Tibial nerve (tissue), 4 donors: ENCODE results near the gene AHNAK. TPM values are rescaled to one million over a fixed set of nuclear protein-coding genes. Genes with fewer than 3 reads are reported as not detected.

Experiments used
- DNase-seq, 2 donors: peaks; one replicate each; pipeline ENCODE4 v3.0.0-alpha.2; 2019; ENCODE audit warnings: low spot score in 2 of 2
- H3K27ac ChIP-seq, 4 donors: fragments of 200-600 bp; sonication (generic) in 3 of 4; one replicate each; pipeline ENCODE4 v1.5.1; 2017 to 2019; ENCODE audit warnings: mild to moderate bottlenecking in 1 of 4
- H3K27me3 ChIP-seq, 2 donors: fragments of 200-600 bp; sonication (generic) in 1 of 2; one replicate each; pipeline versions ENCODE4 v1.5.1 to v1.6.0; 2017 to 2019
- H3K36me3 ChIP-seq, 3 donors: fragments of 200-600 bp; sonication (generic); one replicate each; pipeline ENCODE4 v1.5.1; 2018 to 2019
- H3K4me1 ChIP-seq, 4 donors: fragments of 200-600 bp; sonication (generic) in 3 of 4; one replicate each; pipeline ENCODE4 v1.5.1; 2017 to 2019
- H3K4me3 ChIP-seq, 4 donors: fragments of 200-600 bp; sonication (generic) in 3 of 4; one replicate each; pipeline ENCODE4 v1.5.1; 2017 to 2019; ENCODE audit warnings: mild to moderate bottlenecking in 1 of 4, moderate library complexity in 1 of 4
- H3K9me3 ChIP-seq, 4 donors: fragments of 200-600 bp; sonication (generic) in 3 of 4; one replicate each; pipeline ENCODE4 v1.5.1; 2017 to 2019
- CTCF ChIP-seq, 5 experiments: fragments of 200-600 bp in 3 of 5; fragments of 450-650 bp in 2 of 5; sonication (generic) in 3 of 5; IDR thresholded peaks; one replicate each; pipeline ENCODE4 v1.5.1; 2016 to 2019; ENCODE audit warnings: antibody characterized with exemption in 5 of 5, mild to moderate bottlenecking in 3 of 5, moderate library complexity in 2 of 5
- EP300 ChIP-seq, 2 donors: sonication (generic); formaldehyde crosslinking; IDR thresholded peaks; one replicate each; pipeline ENCODE4 v1.6.1; 2017; ENCODE audit warnings: antibody characterized with exemption in 2 of 2, mild to moderate bottlenecking in 1 of 2
- POLR2A ChIP-seq, 2 donors: fragments of 450-650 bp; IDR thresholded peaks; one replicate each; pipeline ENCODE4 v1.6.1; 2017; ENCODE audit warnings: antibody characterized with exemption in 2 of 2, mild to moderate bottlenecking in 2 of 2, moderate library complexity in 2 of 2
- WGBS, 2 donors: methylation state at CpG; one replicate each; pipeline ENCODE4 v1.1.5; 2018; 5-methylcytosine and 5-hydroxymethylcytosine counted together
- total RNA-seq, 4 donors: library from RNA; depleted of rRNA; stranded (reverse); fragments of >200 nt; gene quantifications; one replicate each; pipeline ENCODE4 v1.1.0, GENCODE V29; 2016

Gene AHNAK
- total RNA-seq, 4 donors from 2014 or later: 1,417 to 3,061 (median 2,562) TPM

GRCh38 chr11:62419314-62419929 is 127.2 kb downstream of the AHNAK start:
- Histone ChIP-seq H3K27ac (peak overlapping the region; percentile 51 to 83 (median 74)), H3K4me3 (no peak overlapping the region), H3K27me3 (no peaks in the 10 kb centered on the region), H3K36me3 (no peaks in the 10 kb centered on the region), H3K4me1 (peaks cover 0 to 23% (median 14%) of the 10 kb centered on the region in 4 donors), H3K9me3 (no peaks in the 10 kb centered on the region)
- 9 to 28% methylated on average over 5 of the region's 5 CpGs for WGBS, 2 donors
- DNase-seq: no peak
- no peak for TF ChIP-seq POLR2A (IDR thresholded peaks at IDR 0.05)

DNA sequence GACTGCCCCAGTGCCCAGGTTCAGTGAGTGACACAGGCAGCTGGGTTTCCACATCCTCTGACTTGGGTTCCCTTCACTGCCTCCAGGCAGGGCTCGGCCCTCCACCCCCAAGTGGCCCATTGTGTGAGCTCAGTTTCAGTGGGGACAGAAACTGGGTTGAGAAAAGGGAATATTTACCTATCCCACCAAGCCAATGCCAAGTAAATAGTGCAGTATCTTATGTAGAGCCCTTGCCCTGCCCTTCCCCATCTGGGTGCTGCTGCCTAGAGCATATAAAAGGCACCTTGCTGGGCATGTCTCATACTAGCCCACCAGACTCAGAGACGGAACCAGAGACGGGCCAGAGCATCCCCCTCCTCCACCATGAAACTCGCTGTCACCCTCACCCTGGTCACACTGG is 127.9 kb downstream of the AHNAK start, which contains the start of gene SCGB1A1:
SCGB1A1 (plus strand) TSS at position 301 of the 400 bp plus-strand sequence; CDS start at position 364, 63 bp downstream.
- WGBS, 2 donors: 72 to 100% methylated on average over 3 to 4 of the region's 4 CpGs
- Histone ChIP-seq H3K27me3 (no peaks in the 10 kb centered on the region), H3K27ac (peak within 1 kb of the TSS; percentile 51 to 83 (median 74)), H3K4me3 (no peak within 1 kb of the TSS), H3K4me1 (peaks cover 0 to 19% (median 14%) of the 10 kb centered on the region in 4 donors), H3K9me3 (no peaks in the 10 kb centered on the region), H3K36me3 (no peaks in the 10 kb centered on the region)
- TF ChIP-seq POLR2A (IDR thresholded peaks at IDR 0.05) (no peak), EP300 (IDR thresholded peaks at IDR 0.05) (no peak), CTCF (IDR thresholded peaks at IDR 0.05) (no peak)
- DNase-seq: no peak

DNA sequence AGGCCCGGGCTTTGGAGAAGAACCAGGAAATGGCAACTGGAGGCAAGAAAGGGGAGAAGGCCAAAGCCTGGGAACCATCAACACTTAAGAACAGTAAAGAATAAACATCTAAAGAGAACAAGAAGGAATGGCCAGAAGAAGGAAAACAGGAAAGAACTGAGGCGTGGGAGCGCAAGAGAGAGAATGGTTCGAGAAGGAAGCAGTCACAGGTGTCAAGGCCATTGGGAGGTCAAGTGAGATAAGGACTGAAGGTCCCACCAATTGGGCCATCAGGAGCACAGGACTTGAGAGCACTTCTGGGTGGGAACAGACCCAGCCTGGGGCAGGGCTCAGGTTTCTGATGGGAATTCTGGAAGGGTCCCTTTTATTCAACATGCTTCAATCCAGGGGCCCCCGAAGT is 128.5 kb downstream of the AHNAK start:
- DNase-seq: no peak
- Histone ChIP-seq H3K36me3 (no peaks in the 10 kb centered on the region), H3K4me3 (no peak overlapping the region), H3K27me3 (no peaks in the 10 kb centered on the region), H3K27ac (peak overlapping the region in 1 of 4 donors; percentile 83), H3K9me3 (no peaks in the 10 kb centered on the region), H3K4me1 (peaks cover 0 to 25% (median 18%) of the 10 kb centered on the region in 4 donors)
- 82 to 88% methylated on average over 5 of the region's 5 CpGs for WGBS, 2 donors
- TF ChIP-seq POLR2A (IDR thresholded peaks at IDR 0.05): no peak

- H3K27me3 ChIP-seq: no peaks in the 10 kb centered on the region
- peaks cover 0 to 32% (median 20%) of the 10 kb centered on the region in 4 donors for H3K4me1 ChIP-seq
- no peak for DNase-seq
- H3K9me3 ChIP-seq: no peaks in the 10 kb centered on the region
- no peaks in the 10 kb centered on the region for H3K36me3 ChIP-seq
- H3K27ac ChIP-seq: no peak overlapping the region
- 65 to 69% methylated on average over 12 of the region's 12 CpGs for WGBS, 2 donors
- TF ChIP-seq POLR2A (IDR thresholded peaks at IDR 0.05) (no peak), CTCF (IDR thresholded peaks at IDR 0.05) (no peak), EP300 (IDR thresholded peaks at IDR 0.05) (no peak)
- no peak overlapping the region for H3K4me3 ChIP-seq
Observed at GRCh38 chr11:62416596-62416995, 130.0 kb downstream of the AHNAK start.

- peaks cover 0 to 14% (median 6%) of the 10 kb centered on the region in 4 donors for H3K4me1 ChIP-seq
- TF ChIP-seq CTCF (IDR thresholded peaks at IDR 0.05) (no peak), EP300 (IDR thresholded peaks at IDR 0.05) (no peak)
- DNase-seq: no peak
- no peak overlapping the region for H3K4me3 ChIP-seq
- no peaks in the 10 kb centered on the region for H3K27me3 ChIP-seq
- WGBS, 2 donors: 9 to 26% methylated on average over 4 to 8 of the region's 8 CpGs
- H3K9me3 ChIP-seq: no peaks in the 10 kb centered on the region
- peak overlapping the region in 3 of 4 donors; percentile 62 to 72 (median 64) for H3K27ac ChIP-seq
- no peaks in the 10 kb centered on the region for H3K36me3 ChIP-seq
Observed at GRCh38 chr11:62413060-62413696, 133.4 kb downstream of the AHNAK start.

DNA sequence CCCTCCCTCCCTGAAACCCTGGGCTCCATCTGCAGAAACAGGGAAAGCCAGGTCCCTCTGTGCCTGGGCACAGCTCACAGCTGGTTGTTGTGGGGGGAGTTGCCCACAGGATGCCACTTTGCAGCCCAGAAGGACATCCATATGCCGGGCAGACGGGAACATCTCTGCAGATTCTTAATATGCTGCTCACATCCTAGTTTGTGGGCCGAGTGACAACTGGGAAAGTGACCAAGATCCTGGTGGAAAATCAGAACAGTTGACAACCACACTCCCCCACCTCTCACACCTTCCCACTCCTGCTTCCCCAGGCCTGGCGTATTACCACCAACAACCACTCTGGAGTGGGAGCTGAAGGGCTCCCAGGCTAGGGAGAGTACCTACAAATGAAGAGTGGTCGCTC is 135.1 kb downstream of the AHNAK start:
- no peaks in the 10 kb centered on the region for H3K27me3 ChIP-seq
- peaks cover 0 to 14% (median 6%) of the 10 kb centered on the region in 4 donors for H3K4me1 ChIP-seq
- 69 to 78% methylated on average over 5 of the region's 5 CpGs for WGBS, 2 donors
- no peak for DNase-seq
- TF ChIP-seq POLR2A (IDR thresholded peaks at IDR 0.05) (no peak), EP300 (IDR thresholded peaks at IDR 0.05) (no peak), CTCF (IDR thresholded peaks at IDR 0.05) (no peak)
- no peaks in the 10 kb centered on the region for H3K36me3 ChIP-seq
- H3K27ac ChIP-seq: no peak overlapping the region
- no peaks in the 10 kb centered on the region for H3K9me3 ChIP-seq
- no peak overlapping the region for H3K4me3 ChIP-seq
